SK-N-SH treated with all-trans-retinoic acid at 6 μM for 48 hours (cell line): ENCODE measurements around the gene CEP192.

Experiments
- ATAC-seq: fragments of 200-7000 bp; cut with Tn5 transposase; 3 replicates; pipeline ENCODE4 v1.9.1; 2020; ENCODE audit warnings: mild to moderate bottlenecking, moderate library complexity
- ARNTL ChIP-seq: fragments of 450-650 bp; formaldehyde crosslinking; IDR thresholded peaks from 2 replicates; pipeline ENCODE4 v1.5.0; 2020; ENCODE audit warnings: low read depth, mild to moderate bottlenecking, moderate library complexity, borderline replicate concordance
- BACH2 ChIP-seq: fragments of 250-450 bp; sonication (Bioruptor Pico); IDR thresholded peaks from 2 replicates; pipeline ENCODE4 v1.9.0; 2021; ENCODE audit warnings: mild to moderate bottlenecking, borderline replicate concordance
- CSDC2 ChIP-seq: fragments of 250-450 bp; sonication (Bioruptor Pico); IDR thresholded peaks from 2 replicates; pipeline ENCODE4 v1.5.0; 2020; ENCODE audit warnings: mild to moderate bottlenecking, moderate library complexity
- ESRRG ChIP-seq: fragments of 250-450 bp; sonication (Bioruptor Pico); IDR thresholded peaks from 2 replicates; pipeline ENCODE4 v1.6.1; 2021; ENCODE audit warnings: mild to moderate bottlenecking
- GLIS3 ChIP-seq: fragments of 250-450 bp; sonication (Bioruptor Pico); IDR thresholded peaks from 2 replicates; pipeline ENCODE4 v1.5.0; 2020; ENCODE audit warnings: mild to moderate bottlenecking, moderate library complexity
- ISL1 ChIP-seq: fragments of 250-450 bp; sonication (Bioruptor Pico); IDR thresholded peaks from 2 replicates; pipeline ENCODE4 v2.1.2; 2022; ENCODE audit warnings: mild to moderate bottlenecking, moderate library complexity
- OSR1 ChIP-seq: fragments of 250-450 bp; sonication (Bioruptor Pico); IDR thresholded peaks from 2 replicates; pipeline ENCODE4 v1.8.0; 2022; ENCODE audit warnings: moderate library complexity, mild to moderate bottlenecking, inconsistent platforms
- PPARA ChIP-seq: fragments of 250-450 bp; sonication (Bioruptor Pico); IDR thresholded peaks from 2 replicates; pipeline ENCODE4 v1.5.0; 2020; ENCODE audit warnings: mild to moderate bottlenecking, borderline replicate concordance
- RARB ChIP-seq: fragments of 250-450 bp; sonication (Bioruptor Pico); IDR thresholded peaks from 2 replicates; pipeline ENCODE4 v1.8.0; 2021; ENCODE audit warnings: mild to moderate bottlenecking, moderate library complexity
- SNAI2 ChIP-seq: fragments of 250-450 bp; sonication (Bioruptor Pico); IDR thresholded peaks from 2 replicates; pipeline ENCODE4 v1.5.0; 2020; ENCODE audit warnings: mild to moderate bottlenecking, moderate library complexity
- TOX ChIP-seq: fragments of 250-450 bp; sonication (Bioruptor Pico); IDR thresholded peaks from 2 replicates; pipeline ENCODE4 v1.8.0; 2021; ENCODE audit warnings: mild to moderate bottlenecking, moderate library complexity, borderline replicate concordance
- ZC3H10 ChIP-seq: fragments of 250-450 bp; sonication (Bioruptor Pico); IDR thresholded peaks from 2 replicates; pipeline ENCODE4 v1.5.1; 2021; ENCODE audit warnings: mild to moderate bottlenecking, moderate library complexity
- ZFP3 ChIP-seq: fragments of 250-450 bp; sonication (Bioruptor Pico); IDR thresholded peaks from 2 replicates; pipeline ENCODE4 v1.5.0; 2020; ENCODE audit warnings: mild to moderate bottlenecking, moderate library complexity
- ZFP30 ChIP-seq: fragments of 450-650 bp; formaldehyde crosslinking; IDR thresholded peaks from 2 replicates; pipeline ENCODE4 v1.5.0; 2022; ENCODE audit warnings: mild to moderate bottlenecking, moderate library complexity
- ZNF565 ChIP-seq: fragments of 450-650 bp; formaldehyde crosslinking; conservative IDR thresholded peaks from 2 replicates; pipeline ENCODE4 v1.5.0; 2020; ENCODE audit warnings: low read depth, mild to moderate bottlenecking, moderate library complexity
- ZNF70 ChIP-seq: fragments of 450-650 bp; formaldehyde crosslinking; IDR thresholded peaks from 2 replicates; pipeline ENCODE4 v1.5.0; 2020; ENCODE audit warnings: mild to moderate bottlenecking, moderate library complexity
- ZNF8 ChIP-seq: fragments of 450-650 bp; formaldehyde crosslinking; IDR thresholded peaks from 2 replicates; pipeline ENCODE4 v1.5.0; 2020; ENCODE audit warnings: mild to moderate bottlenecking, moderate library complexity
- TF ChIP-seq, protein P1 (sequence below): fragments of 250-450 bp; sonication (Bioruptor Pico); IDR thresholded peaks from 2 replicates; pipeline ENCODE4 v1.8.0; 2020; ENCODE audit warnings: mild to moderate bottlenecking, moderate library complexity, borderline replicate concordance
- TF ChIP-seq, protein P2 (sequence below): fragments of 250-450 bp; sonication (Bioruptor Pico); IDR thresholded peaks from 2 replicates; pipeline ENCODE4 v1.5.1; 2020; ENCODE audit warnings: low read depth, mild to moderate bottlenecking, moderate library complexity
- TF ChIP-seq, protein P3 (sequence below): fragments of 250-450 bp; sonication (Bioruptor Pico); IDR thresholded peaks from 2 replicates; pipeline ENCODE4 v1.8.0; 2021; ENCODE audit warnings: low read depth, mild to moderate bottlenecking, moderate library complexity, borderline replicate concordance
- TF ChIP-seq, protein P4 (sequence below): fragments of 250-450 bp; sonication (Bioruptor Pico); IDR thresholded peaks from 2 replicates; pipeline ENCODE4 v1.5.1; 2021; ENCODE audit warnings: mild to moderate bottlenecking, moderate library complexity

Gene CEP192

GRCh38 chr18:13036622-13037320, 45.6 kb downstream of the CEP192 start:
- ATAC-seq = no peak; the same call in 2 of the 3 replicates
- TF ChIP-seq ZFP30 (CRISPR knock-in tag) (no peak), ARNTL (CRISPR knock-in tag) (no peak), ZNF70 (CRISPR knock-in tag) (no peak), BACH2 (CRISPR knock-in tag) (no peak), SNAI2 (CRISPR knock-in tag) (no peak), TOX (CRISPR knock-in tag) (no peak), PPARA (CRISPR knock-in tag) (no peak), ZFP3 (no peak), ZNF8 (CRISPR knock-in tag) (no peak), ZC3H10 (CRISPR knock-in tag) (no peak), ESRRG (CRISPR knock-in tag) (no peak)
- TF ChIP-seq, protein P1, sequence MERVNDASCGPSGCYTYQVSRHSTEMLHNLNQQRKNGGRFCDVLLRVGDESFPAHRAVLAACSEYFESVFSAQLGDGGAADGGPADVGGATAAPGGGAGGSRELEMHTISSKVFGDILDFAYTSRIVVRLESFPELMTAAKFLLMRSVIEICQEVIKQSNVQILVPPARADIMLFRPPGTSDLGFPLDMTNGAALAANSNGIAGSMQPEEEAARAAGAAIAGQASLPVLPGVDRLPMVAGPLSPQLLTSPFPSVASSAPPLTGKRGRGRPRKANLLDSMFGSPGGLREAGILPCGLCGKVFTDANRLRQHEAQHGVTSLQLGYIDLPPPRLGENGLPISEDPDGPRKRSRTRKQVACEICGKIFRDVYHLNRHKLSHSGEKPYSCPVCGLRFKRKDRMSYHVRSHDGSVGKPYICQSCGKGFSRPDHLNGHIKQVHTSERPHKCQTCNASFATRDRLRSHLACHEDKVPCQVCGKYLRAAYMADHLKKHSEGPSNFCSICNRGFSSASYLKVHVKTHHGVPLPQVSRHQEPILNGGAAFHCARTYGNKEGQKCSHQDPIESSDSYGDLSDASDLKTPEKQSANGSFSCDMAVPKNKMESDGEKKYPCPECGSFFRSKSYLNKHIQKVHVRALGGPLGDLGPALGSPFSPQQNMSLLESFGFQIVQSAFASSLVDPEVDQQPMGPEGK (CRISPR knock-in tag) = no peak
- TF ChIP-seq, protein P2, sequence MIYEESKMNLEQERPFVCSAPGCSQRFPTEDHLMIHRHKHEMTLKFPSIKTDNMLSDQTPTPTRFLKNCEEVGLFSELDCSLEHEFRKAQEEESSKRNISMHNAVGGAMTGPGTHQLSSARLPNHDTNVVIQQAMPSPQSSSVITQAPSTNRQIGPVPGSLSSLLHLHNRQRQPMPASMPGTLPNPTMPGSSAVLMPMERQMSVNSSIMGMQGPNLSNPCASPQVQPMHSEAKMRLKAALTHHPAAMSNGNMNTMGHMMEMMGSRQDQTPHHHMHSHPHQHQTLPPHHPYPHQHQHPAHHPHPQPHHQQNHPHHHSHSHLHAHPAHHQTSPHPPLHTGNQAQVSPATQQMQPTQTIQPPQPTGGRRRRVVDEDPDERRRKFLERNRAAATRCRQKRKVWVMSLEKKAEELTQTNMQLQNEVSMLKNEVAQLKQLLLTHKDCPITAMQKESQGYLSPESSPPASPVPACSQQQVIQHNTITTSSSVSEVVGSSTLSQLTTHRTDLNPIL (CRISPR knock-in tag) = no peak
- TF ChIP-seq, protein P3, sequence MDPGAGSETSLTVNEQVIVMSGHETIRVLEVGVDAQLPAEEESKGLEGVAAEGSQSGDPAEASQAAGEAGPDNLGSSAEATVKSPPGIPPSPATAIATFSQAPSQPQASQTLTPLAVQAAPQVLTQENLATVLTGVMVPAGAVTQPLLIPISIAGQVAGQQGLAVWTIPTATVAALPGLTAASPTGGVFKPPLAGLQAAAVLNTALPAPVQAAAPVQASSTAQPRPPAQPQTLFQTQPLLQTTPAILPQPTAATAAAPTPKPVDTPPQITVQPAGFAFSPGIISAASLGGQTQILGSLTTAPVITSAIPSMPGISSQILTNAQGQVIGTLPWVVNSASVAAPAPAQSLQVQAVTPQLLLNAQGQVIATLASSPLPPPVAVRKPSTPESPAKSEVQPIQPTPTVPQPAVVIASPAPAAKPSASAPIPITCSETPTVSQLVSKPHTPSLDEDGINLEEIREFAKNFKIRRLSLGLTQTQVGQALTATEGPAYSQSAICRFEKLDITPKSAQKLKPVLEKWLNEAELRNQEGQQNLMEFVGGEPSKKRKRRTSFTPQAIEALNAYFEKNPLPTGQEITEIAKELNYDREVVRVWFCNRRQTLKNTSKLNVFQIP (CRISPR knock-in tag) = no peak

DNA sequence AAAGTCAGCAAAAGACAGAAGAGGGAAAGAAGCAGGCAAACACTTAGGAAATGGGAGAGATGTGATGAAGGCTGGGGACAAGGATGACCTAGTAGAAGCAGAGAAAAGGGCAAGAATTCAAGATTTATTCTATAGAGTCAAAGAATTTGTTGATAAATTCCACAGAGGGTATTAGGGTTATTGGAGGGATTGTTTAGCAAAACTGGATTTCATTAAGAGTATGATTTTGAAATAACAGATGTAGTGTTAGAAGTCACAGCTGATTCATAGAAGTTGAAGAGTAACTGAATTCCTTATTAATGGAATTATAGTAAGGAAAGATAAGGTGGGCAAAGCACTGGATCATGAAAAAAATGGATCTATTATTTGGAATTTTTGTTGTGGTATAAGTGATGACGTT, 48.6 kb downstream of the CEP192 start:
- TF ChIP-seq ARNTL (CRISPR knock-in tag) (no peak), ISL1 (CRISPR knock-in tag) (no peak), GLIS3 (CRISPR knock-in tag) (no peak), ZC3H10 (CRISPR knock-in tag) (no peak), ZNF565 (CRISPR knock-in tag) (no peak), CSDC2 (CRISPR knock-in tag) (no peak)
- TF ChIP-seq, protein P1 (CRISPR knock-in tag) = no peak
- TF ChIP-seq, protein P4, sequence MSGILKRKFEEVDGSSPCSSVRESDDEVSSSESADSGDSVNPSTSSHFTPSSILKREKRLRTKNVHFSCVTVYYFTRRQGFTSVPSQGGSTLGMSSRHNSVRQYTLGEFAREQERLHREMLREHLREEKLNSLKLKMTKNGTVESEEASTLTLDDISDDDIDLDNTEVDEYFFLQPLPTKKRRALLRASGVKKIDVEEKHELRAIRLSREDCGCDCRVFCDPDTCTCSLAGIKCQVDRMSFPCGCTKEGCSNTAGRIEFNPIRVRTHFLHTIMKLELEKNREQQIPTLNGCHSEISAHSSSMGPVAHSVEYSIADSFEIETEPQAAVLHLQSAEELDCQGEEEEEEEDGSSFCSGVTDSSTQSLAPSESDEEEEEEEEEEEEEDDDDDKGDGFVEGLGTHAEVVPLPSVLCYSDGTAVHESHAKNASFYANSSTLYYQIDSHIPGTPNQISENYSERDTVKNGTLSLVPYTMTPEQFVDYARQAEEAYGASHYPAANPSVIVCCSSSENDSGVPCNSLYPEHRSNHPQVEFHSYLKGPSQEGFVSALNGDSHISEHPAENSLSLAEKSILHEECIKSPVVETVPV (CRISPR knock-in tag) = no peak
- TF ChIP-seq, all 23 proteins: peak for 0
- ATAC-seq = no peak

- ATAC-seq = no peak
Observed at GRCh38 chr18:13043066-13043465, 51.9 kb downstream of the CEP192 start.

DNA sequence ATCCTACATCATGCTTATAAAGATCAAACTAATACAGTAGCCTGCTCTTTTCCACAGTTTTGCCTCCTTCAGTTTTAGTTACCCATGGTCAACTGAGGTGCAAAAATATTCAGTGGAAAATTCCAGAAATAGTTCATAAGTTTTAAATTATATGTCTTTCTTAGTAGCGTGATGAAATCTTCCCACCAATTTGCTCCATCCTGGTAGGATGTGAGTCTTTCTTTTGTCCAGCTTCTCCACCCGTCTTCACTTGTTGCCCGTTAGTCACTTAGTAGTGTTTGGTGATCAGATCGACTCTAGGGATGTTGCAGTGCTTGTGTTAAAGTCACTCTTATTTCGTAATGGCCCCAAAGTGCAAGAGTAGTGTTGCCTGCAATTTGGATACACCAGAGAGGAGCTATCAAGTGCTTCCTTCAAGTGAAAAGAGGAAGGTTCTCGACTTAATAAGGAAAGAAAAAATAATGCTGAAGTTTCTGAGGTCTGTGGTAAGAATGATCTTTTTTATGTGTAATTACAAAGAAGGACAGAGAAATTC, 57.0 kb downstream of the CEP192 start:
- TF ChIP-seq ZFP30 (CRISPR knock-in tag) (no peak), PPARA (CRISPR knock-in tag) (no peak), OSR1 (no peak), RARB (CRISPR knock-in tag) (no peak), ZNF8 (CRISPR knock-in tag) (no peak), ZNF565 (CRISPR knock-in tag) (no peak)

More at GRCh38 chr18:13043066-13043465, 51.9 kb downstream of the CEP192 start:
- TF ChIP-seq SNAI2 (CRISPR knock-in tag) = no peak
- TF ChIP-seq OSR1 = no peak
- TF ChIP-seq TOX (CRISPR knock-in tag) = no peak
- TF ChIP-seq ZNF8 (CRISPR knock-in tag) = no peak
- TF ChIP-seq, all 23 proteins: peak for 0

More for the DNA sequence above, 57.0 kb downstream of the CEP192 start:
- ATAC-seq = no peak
